ENCODE measurements around the gene HOXA6. TPM values are rescaled to one million over a fixed set of nuclear protein-coding genes. Genes with fewer than 3 reads are reported as not detected.

Gene HOXA6
- total and polyA plus RNA-seq, 11 donors, result not detected

- ATAC-seq (no peak), DNase-seq (no peak)
- no peak for TF ChIP-seq POLR2A (IDR thresholded peaks at IDR 0.05)
- no peak for TF ChIP-seq CTCF (IDR thresholded peaks at IDR 0.05)
- Histone ChIP-seq H3K4me1 (peaks cover 4 to 55% (median 33%) of the 10 kb centered on the region in 12 donors), H3K36me3 (no peaks in the 10 kb centered on the region), H3K9me3 (no peaks in the 10 kb centered on the region), H3K4me3 (no peak overlapping the region), H3K27me3 (peaks cover 83 to 100% (median 100%) of the 10 kb centered on the region in 9 donors), H3K27ac (peak overlapping the region in 1 of 12 donors; percentile 91)
- WGBS, 4 donors, result 4 to 13% (median 10%) methylated on average over 22 to 24 of the region's 24 CpGs
- intact Hi-C loops (cut with DNase I), result no loop called here
These were observed 38.5 kb upstream of the HOXA6 start for GRCh38 chr7:27185854-27186667.

- Histone ChIP-seq H3K36me3 (no peaks in the 10 kb centered on the region), H3K27ac (peak within 1 kb of the TSS in 1 of 12 donors; percentile 91), H3K4me1 (peaks cover 4 to 55% (median 33%) of the 10 kb centered on the region in 12 donors), H3K4me3 (peak within 1 kb of the TSS; percentile 19 to 58 (median 36)), H3K27me3 (peaks cover 83 to 100% (median 100%) of the 10 kb centered on the region in 9 donors), H3K9me3 (no peaks in the 10 kb centered on the region)
- DNase-seq (peak in 1 of 5 donors; percentile 55), ATAC-seq (peak in 1 of 4 donors; percentile 11)
- WGBS, 4 donors, result 4 to 6% (median 5%) methylated on average over 30 to 43 of the region's 43 CpGs
- intact Hi-C loops (cut with DNase I), result no loop called here
- TF ChIP-seq CTCF (IDR thresholded peaks at IDR 0.05) (no peak), POLR2A (IDR thresholded peaks at IDR 0.05) (no peak)
These were observed 37.7 kb upstream of the HOXA6 start, which contains the start of gene HOXA11 for GRCh38 chr7:27185013-27185853. Gene HOXA11, minus strand, starts transcription at chr7:27185232. Its CDS starts 88 bp downstream, at chr7:27185144.

- ATAC-seq, result no peak
- Histone ChIP-seq H3K36me3 (no peaks in the 10 kb centered on the region), H3K4me1 (peaks cover 4 to 59% (median 39%) of the 10 kb centered on the region in 12 donors), H3K27ac (peak overlapping the region in 1 of 12 donors; percentile 91), H3K9me3 (no peaks in the 10 kb centered on the region), H3K4me3 (peak overlapping the region; percentile 19 to 58 (median 36)), H3K27me3 (peaks cover 84 to 100% (median 100%) of the 10 kb centered on the region in 9 donors)
- no peak for TF ChIP-seq POLR2A (IDR thresholded peaks at IDR 0.05)
- TF ChIP-seq CTCF (IDR thresholded peaks at IDR 0.05), result no peak
- DNase-seq, result peak in 1 of 5 donors; percentile 68
- intact Hi-C loops (cut with DNase I), result no loop called here
- WGBS, 4 donors, result 1 to 5% (median 3%) methylated on average over 34 to 72 of the region's 72 CpGs
These were observed 36.9 kb upstream of the HOXA6 start for GRCh38 chr7:27184337-27185012.

All from heart left ventricle (tissue), 16 donors.